Brain pericyte (primary cell): ENCODE measurements around the gene CNOT3.
"Not testable (repeated sequence)": the region's sequence is repeated elsewhere in the genome, so short reads cannot be mapped to it uniquely, and the experiment has no call there.

Experiments
- DNase-seq: peaks from one replicate; pipeline ENCODE4 v3.0.0-alpha.2; 2012; ENCODE audit warnings: low read depth, low spot score

The CNOT3 gene

GRCh38 chr19:54169149-54169740 is 31.7 kb downstream of the CNOT3 start:
- no peak for DNase-seq

- not testable (repeated sequence) for DNase-seq
These were observed 34.3 kb downstream of the CNOT3 start for GRCh38 chr19:54171736-54172431.

GRCh38 chr19:54172471-54173358 is 35.2 kb downstream of the CNOT3 start, which contains the start of gene TMC4:
TMC4 (minus strand) TSS chr19:54173160; CDS start chr19:54173117, 43 bp downstream.
- no peak for DNase-seq

- DNase-seq: no peak
These were observed 35.8 kb downstream of the CNOT3 start for GRCh38 chr19:54173359-54173699.

- DNase-seq: no peak
These were observed 36.6 kb downstream of the CNOT3 start for GRCh38 chr19:54173951-54174834.

GRCh38 chr19:54178581-54179261 is 41.2 kb downstream of the CNOT3 start:
- no peak for DNase-seq

GRCh38 chr19:54179262-54179852 is 41.8 kb downstream of the CNOT3 start:
- DNase-seq: no peak

GRCh38 chr19:54179921-54180461 is 42.4 kb downstream of the CNOT3 start:
- peak; percentile 67 for DNase-seq

GRCh38 chr19:54180691-54181091 is 43.1 kb downstream of the CNOT3 start:
- no peak for DNase-seq

- not testable (repeated sequence) for DNase-seq
These were observed 44.3 kb downstream of the CNOT3 start for GRCh38 chr19:54181894-54182293.

GRCh38 chr19:54183431-54183830 is 45.9 kb downstream of the CNOT3 start:
- DNase-seq: no peak

GRCh38 chr19:54186351-54186750 is 48.8 kb downstream of the CNOT3 start:
- DNase-seq: no peak

- no peak for DNase-seq
These were observed 49.4 kb downstream of the CNOT3 start for GRCh38 chr19:54186934-54187381.

GRCh38 chr19:54188215-54188871 is 50.8 kb downstream of the CNOT3 start:
- no peak for DNase-seq

GRCh38 chr19:54189145-54189734 is 51.7 kb downstream of the CNOT3 start, which contains the start of gene MBOAT7:
MBOAT7 (minus strand) TSS chr19:54189580; CDS start chr19:54188508, 1,072 bp downstream.
- DNase-seq: no peak

GRCh38 chr19:54189735-54190502 is 52.4 kb downstream of the CNOT3 start:
- DNase-seq: peak; percentile 100

GRCh38 chr19:54190503-54191010 is 53.0 kb downstream of the CNOT3 start:
- peak; percentile 99 for DNase-seq
